Fibroblast of pulmonary artery (primary cell): Measurements from ENCODE around the gene ODAD2.
"Not testable (repeated sequence)": the region's sequence is repeated elsewhere in the genome, so short reads cannot be mapped to it uniquely, and the experiment has no call there.

ENCODE experiments used
- DNase-seq: peaks from one replicate; pipeline ENCODE4 v3.0.0-alpha.2; 2010; ENCODE audit warnings: low read depth
- H3K4me3 ChIP-seq: replicated peaks from 2 replicates; pipeline ENCODE4 v1.5.1; 2011; ENCODE audit warnings: low read depth, mild to moderate bottlenecking, control low read depth, low read length, moderate library complexity
- TF ChIP-seq, protein P1 (sequence below): IDR thresholded peaks from 2 replicates; pipeline ENCODE4 v1.5.1; 2011; ENCODE audit warnings: mild to moderate bottlenecking, control low read depth, low read length, inconsistent platforms; ENCODE audit errors: missing control alignments

The ODAD2 gene

DNA sequence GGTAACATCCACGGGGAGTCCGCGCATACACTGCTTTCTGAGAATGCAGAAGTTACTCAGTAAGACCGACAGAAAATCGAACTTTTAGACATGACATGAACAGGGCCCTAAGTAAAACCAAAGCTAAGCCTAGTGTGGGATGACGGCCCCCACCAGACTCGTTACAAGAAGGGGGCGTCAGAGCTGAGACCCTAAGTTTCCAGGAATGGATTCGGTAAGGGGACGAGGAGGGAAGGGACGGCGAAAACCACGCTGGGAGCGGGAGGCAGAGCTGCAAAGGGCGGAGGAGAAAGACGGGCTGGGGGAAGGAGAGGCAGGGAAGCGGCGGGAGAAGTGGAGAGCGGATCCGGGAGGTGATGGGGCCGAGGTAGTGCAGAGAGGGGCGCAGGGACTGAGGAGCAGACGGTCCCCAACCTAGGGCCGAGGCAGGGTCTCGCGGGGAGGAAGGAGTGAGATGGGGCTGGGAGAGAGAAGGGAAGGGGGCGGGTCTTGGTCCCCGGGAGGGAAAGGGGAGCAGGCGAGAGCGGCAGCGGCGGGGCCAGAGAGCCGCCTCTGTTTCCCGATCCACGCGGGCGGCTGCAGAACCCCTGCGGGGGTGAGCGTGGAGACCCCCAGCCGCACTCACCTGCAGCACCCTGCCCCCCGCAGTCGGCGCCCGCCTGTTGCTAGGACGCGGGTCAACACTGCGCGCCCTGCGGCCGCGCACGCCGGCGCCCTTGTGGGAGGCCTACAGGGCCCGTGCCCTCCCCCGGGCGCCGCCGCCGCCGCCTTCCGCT is 513 bp downstream of the ODAD2 start:
- TF ChIP-seq, protein P1, sequence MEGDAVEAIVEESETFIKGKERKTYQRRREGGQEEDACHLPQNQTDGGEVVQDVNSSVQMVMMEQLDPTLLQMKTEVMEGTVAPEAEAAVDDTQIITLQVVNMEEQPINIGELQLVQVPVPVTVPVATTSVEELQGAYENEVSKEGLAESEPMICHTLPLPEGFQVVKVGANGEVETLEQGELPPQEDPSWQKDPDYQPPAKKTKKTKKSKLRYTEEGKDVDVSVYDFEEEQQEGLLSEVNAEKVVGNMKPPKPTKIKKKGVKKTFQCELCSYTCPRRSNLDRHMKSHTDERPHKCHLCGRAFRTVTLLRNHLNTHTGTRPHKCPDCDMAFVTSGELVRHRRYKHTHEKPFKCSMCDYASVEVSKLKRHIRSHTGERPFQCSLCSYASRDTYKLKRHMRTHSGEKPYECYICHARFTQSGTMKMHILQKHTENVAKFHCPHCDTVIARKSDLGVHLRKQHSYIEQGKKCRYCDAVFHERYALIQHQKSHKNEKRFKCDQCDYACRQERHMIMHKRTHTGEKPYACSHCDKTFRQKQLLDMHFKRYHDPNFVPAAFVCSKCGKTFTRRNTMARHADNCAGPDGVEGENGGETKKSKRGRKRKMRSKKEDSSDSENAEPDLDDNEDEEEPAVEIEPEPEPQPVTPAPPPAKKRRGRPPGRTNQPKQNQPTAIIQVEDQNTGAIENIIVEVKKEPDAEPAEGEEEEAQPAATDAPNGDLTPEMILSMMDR, result no peak
- no peak for DNase-seq
- H3K4me3 ChIP-seq, result peak overlapping the region; percentile 37

DNA sequence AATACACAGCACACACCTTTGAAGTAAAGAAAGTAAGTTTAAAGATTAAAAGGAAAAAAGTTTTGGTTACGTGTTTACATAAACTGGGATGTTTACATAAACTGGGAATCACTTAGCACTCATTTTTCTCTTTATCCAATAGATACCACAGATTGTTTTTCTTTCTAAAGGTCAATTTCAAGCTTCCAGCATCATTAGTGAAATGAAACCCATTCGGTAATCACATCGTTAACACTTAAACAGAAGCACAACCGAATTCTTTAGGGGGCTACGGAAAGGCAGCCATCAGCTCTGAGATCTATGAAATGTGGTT is 1.1 kb downstream of the ODAD2 start:
- TF ChIP-seq, protein P1, result no peak
- H3K4me3 ChIP-seq, result no peak overlapping the region
- no peak for DNase-seq

DNA sequence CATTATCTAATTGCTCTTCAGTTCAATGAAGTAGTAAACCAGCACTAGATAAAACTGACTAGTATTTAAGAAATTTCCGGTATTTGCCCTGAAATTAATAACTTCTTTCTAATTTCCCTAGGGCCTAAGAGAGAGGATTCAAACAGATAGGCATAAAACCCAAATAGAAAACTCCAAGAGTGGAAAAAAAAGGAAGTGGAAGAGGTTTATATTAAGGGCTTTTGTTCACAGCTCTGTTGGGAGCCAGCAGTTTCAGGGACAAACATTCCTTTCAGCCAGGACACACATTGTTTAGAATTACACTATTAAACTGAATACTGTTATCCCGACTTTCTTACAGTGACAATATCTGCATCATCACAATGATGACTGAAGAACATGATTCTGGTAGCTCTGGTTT is 3.6 kb downstream of the ODAD2 start:
- no peak for DNase-seq
- no peak overlapping the region for H3K4me3 ChIP-seq
- TF ChIP-seq, protein P1, result no peak

DNA sequence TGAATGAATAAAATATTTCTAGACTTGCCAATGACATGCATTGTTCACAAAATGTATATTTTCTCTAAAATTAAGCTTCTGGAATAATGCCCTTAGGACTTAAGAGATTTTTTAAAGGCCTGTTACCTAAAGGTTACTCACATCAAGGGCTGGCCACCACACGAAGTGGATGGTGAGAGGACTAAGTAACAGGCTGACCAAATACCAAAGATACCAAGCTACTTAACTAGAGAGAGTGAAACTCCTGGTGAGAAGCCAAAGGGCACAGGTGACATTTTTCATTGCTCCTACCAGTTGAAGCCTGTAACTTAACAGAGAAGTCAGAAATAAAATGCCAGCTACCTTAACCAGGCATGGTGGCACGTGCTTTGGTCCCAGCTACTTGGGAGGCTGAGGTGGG is 9.5 kb downstream of the ODAD2 start:
- DNase-seq, H3K4me3 ChIP-seq: not testable (repeated sequence)

DNA sequence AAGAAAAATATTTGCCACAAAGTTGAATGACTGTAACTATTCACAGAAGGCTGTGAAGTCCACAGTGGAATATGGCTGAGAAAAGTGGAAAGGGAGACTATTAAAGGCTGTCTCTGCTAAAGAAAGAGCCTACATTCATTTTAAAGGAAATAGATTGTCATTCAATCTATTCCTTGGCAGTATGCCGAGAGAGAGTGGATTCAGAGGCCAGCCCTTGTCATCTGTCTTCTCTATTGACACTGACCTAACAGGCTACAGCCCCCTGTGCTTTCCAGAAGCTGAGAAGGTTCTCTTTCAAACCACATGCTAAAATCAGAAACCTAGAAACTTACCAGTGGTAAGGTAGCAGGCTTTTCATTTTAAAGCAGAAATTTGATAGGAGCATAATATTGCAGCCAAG is 12.1 kb downstream of the ODAD2 start:
- DNase-seq, result no peak
- TF ChIP-seq, protein P1, result no peak
- no peak overlapping the region for H3K4me3 ChIP-seq

DNA sequence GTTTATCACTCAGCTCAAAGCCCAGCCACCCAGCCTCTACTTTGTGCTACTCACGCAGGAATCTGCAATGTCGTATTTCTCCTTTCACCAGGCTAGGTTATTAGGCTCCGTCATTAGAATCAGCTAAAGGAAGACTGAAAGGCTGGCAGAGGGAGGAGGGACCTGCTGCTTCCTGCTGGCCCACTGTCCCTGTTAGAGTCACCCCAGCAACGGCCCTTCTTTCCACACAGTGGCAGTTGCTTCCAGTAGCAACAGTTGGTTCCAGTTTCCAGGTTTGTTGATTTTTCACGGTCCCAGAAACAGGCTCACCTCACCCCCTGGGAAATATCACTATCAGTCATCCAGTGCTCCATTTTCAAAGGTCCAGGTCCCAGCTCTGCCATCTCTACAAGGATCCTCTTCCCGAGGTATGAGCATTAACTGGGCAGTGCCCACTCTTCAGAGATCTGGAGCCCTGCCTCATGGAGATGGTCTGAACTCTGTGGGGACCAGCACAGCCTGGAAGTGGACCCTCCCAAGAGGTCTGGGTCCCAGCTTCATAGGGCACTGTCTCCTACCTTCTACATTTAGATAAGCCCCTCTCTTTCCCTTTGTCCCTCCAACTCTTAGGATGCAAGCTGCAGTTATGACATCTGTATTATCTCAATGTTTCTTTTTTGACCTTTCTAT is 15.9 kb downstream of the ODAD2 start:
- no peak for DNase-seq
- TF ChIP-seq, protein P1, result no peak
- no peak overlapping the region for H3K4me3 ChIP-seq

DNA sequence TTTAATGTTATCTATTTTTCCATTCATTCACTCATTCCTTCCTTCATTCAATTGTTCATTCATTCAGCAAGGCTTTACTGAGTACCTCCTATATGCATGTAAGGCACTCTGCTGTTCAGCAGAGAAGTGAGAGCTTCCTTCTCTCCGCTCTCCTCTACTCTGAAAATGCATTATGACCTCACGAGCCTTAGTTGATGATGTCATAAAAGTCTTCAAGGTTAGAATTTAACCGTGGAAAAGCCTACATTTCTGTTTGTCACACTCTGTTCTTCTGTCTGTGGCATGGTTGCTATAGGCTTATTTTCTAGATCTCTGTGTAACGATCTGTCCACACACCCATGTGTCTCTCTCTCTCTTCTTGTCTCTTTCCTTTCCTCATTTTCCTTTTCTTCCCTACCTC is 17.1 kb downstream of the ODAD2 start:
- no peak overlapping the region for H3K4me3 ChIP-seq
- TF ChIP-seq, protein P1, result no peak

DNA sequence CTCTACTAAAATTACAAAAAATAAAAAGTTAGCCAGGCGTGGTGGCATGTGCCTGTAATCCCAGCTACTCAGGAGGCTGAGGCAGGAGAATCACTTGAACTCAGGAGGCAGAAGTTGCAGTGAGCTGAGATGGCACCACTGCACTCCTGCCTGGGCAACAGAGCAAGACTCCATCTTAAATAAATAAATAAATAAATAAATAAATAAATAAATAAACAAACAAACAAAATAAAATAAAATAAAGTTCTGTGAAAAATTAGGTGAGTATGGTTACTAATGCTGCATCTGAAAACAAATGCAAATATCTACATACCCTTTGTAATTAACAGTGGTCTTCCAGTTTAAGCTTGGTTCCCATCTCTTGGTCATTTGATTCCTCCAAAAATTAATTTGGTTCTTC is 28.1 kb downstream of the ODAD2 start:
- H3K4me3 ChIP-seq, DNase-seq: not testable (repeated sequence)

More for the DNA sequence above, 17.1 kb downstream of the ODAD2 start:
- no peak for DNase-seq

DNA sequence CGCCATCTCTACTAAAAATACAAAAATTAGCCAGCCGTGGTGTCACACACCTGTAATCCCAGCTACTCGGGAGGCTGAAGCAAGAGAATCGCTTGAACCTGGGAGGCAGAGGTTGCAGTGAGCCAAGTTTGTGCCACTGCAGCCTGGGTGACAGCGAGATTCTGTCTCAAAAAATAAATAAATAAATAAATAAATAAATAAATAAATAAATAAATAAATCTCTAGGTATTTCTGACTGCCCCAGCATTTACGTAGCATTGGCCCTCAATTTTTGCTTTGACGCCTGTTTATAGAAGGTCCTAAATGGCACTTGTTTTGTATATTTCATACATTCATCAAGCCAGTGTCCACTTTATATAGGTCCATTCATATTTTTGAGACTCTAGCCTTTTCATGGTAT is 28.9 kb downstream of the ODAD2 start:
- not testable (repeated sequence) for H3K4me3 ChIP-seq, DNase-seq
